Measurements from ENCODE around the gene ADM.

Gene ADM

GRCh38 chr11:10328314-10329098 lies 23.6 kb downstream of the ADM start:
- no peak for DNase-seq (ENCODE audit: low read depth)

GRCh38 chr11:10329356-10329755 lies 24.5 kb downstream of the ADM start:
- no peak for DNase-seq (ENCODE audit: low read depth)

- no peak for DNase-seq (ENCODE audit: low read depth)
Observed at GRCh38 chr11:10329935-10330334, 25.1 kb downstream of the ADM start.

- no peak for DNase-seq (ENCODE audit: low read depth)
Observed at GRCh38 chr11:10331548-10332289, 26.8 kb downstream of the ADM start.

GRCh38 chr11:10333490-10333889 lies 28.6 kb downstream of the ADM start:
- no peak for DNase-seq (ENCODE audit: low read depth)

GRCh38 chr11:10338287-10338686 lies 33.4 kb downstream of the ADM start:
- no peak for DNase-seq (ENCODE audit: low read depth)

- DNase-seq (ENCODE audit: low read depth): no peak
Observed at GRCh38 chr11:10348650-10349280, 43.9 kb downstream of the ADM start.

- DNase-seq (ENCODE audit: low read depth): no peak
Observed at GRCh38 chr11:10349281-10349665, 44.4 kb downstream of the ADM start.

- no peak for DNase-seq (ENCODE audit: low read depth)
Observed at GRCh38 chr11:10349806-10350205, 44.9 kb downstream of the ADM start.

GRCh38 chr11:10350334-10350733 lies 45.5 kb downstream of the ADM start:
- DNase-seq (ENCODE audit: low read depth): no peak

GRCh38 chr11:10351435-10351764 lies 46.5 kb downstream of the ADM start:
- DNase-seq (ENCODE audit: low read depth): no peak

GRCh38 chr11:10351765-10352641 lies 47.1 kb downstream of the ADM start:
- no peak for DNase-seq (ENCODE audit: low read depth)

GRCh38 chr11:10352921-10353550 lies 48.2 kb downstream of the ADM start:
- no peak for DNase-seq (ENCODE audit: low read depth)

GRCh38 chr11:10354389-10354788 lies 49.5 kb downstream of the ADM start:
- no peak for DNase-seq (ENCODE audit: low read depth)

- no peak for DNase-seq (ENCODE audit: low read depth)
Observed at GRCh38 chr11:10355257-10355661, 50.4 kb downstream of the ADM start.

GRCh38 chr11:10356161-10356560 lies 51.3 kb downstream of the ADM start:
- no peak for DNase-seq (ENCODE audit: low read depth)

Measured in stimulated activated CD8-positive, alpha-beta memory T cell treated with anti-CD3 and anti-CD28 coated beads, Interleukin-7, amount 100 ng/mL, for 24 hours (primary cell).